Neural cell (in vitro differentiated cells): ENCODE measurements around the gene TNIP2. TPM values are rescaled to one million over a fixed set of nuclear protein-coding genes. Genes with fewer than 3 reads are reported as not detected.

Experiments
- H2AFZ ChIP-seq: fragments of 200-600, 300-800 bp; sonication (generic), shearing (Covaris generic); 2 replicates; pipeline ENCODE4 v1.6.0; 2014; ENCODE audit warnings: low read depth, mild to moderate bottlenecking, antibody characterized with exemption, low read length, moderate library complexity
- H3F3A ChIP-seq: fragments of 200-600 bp; shearing (Covaris generic); 2 replicates; pipeline ENCODE4 v1.6.1; 2016; ENCODE audit warnings: mild to moderate bottlenecking, moderate library complexity, mixed read lengths, antibody characterized with exemption, low read length; ENCODE audit not compliant: insufficient read depth, poor library complexity, severe bottlenecking
- H3K27ac ChIP-seq: fragments of 200-600, 300-800 bp; sonication (generic), shearing (Covaris generic); 2 replicates; pipeline ENCODE4 v1.5.1; 2014; ENCODE audit warnings: mild to moderate bottlenecking, low read length, moderate library complexity
- H3K27me3 ChIP-seq: fragments of 300-800, 200-600 bp; sonication (generic), shearing (Covaris generic); 2 replicates; pipeline ENCODE4 v1.6.0; 2014; ENCODE audit warnings: mild to moderate bottlenecking, low read depth, low read length, moderate library complexity; ENCODE audit not compliant: insufficient read depth
- H3K36me3 ChIP-seq: fragments of 300-800, 200-600 bp; sonication (generic), shearing (Covaris generic); 2 replicates; pipeline ENCODE4 v1.5.1; 2014; ENCODE audit warnings: mild to moderate bottlenecking, antibody characterized with exemption, low read length, moderate library complexity; ENCODE audit not compliant: insufficient read depth
- H3K4me2 ChIP-seq: fragments of 300-800, 200-600 bp; sonication (generic), shearing (Covaris generic); 2 replicates; pipeline ENCODE4 v1.6.0; 2014; ENCODE audit warnings: mild to moderate bottlenecking, low read length
- H3K4me3 ChIP-seq: fragments of 300-800, 200-600 bp; sonication (generic), shearing (Covaris generic); 2 replicates; pipeline ENCODE4 v1.5.1; 2014; ENCODE audit warnings: mild to moderate bottlenecking, low read length, moderate library complexity
- H3K79me2 ChIP-seq: fragments of 200-600 bp; shearing (Covaris generic); replicated peaks from 2 replicates; pipeline ENCODE4 v1.6.0; 2014; ENCODE audit warnings: mild to moderate bottlenecking, low read length, moderate library complexity; ENCODE audit not compliant: insufficient read depth
- H3K9ac ChIP-seq: fragments of 300-800, 200-600 bp; sonication (generic), shearing (Covaris generic); 2 replicates; pipeline ENCODE4 v1.6.1; 2016; ENCODE audit warnings: mild to moderate bottlenecking, low read length, mixed read lengths
- H3K9me2 ChIP-seq: fragments of 200-600 bp; shearing (Covaris generic); 2 replicates; pipeline ENCODE4 v1.6.1; 2016; ENCODE audit warnings: mild to moderate bottlenecking, low read length, mixed read lengths; ENCODE audit not compliant: insufficient read depth
- H3K9me3 ChIP-seq: fragments of 200-600, 300-800 bp; sonication (generic), shearing (Covaris generic); 2 replicates; pipeline ENCODE4 v1.6.1; 2016; ENCODE audit warnings: mild to moderate bottlenecking, mixed run types, low read length, moderate library complexity, mixed read lengths
- H4K20me1 ChIP-seq: fragments of 200-600 bp; shearing (Covaris generic); 2 replicates; pipeline ENCODE4 v1.6.1; 2016; ENCODE audit warnings: mild to moderate bottlenecking, mixed run types; ENCODE audit not compliant: insufficient read depth
- EP300 ChIP-seq: fragments of 450-650 bp; conservative IDR thresholded peaks from 2 replicates; pipeline ENCODE4 v1.6.1; 2014; ENCODE audit warnings: antibody characterized with exemption, mild to moderate bottlenecking, moderate library complexity; ENCODE audit not compliant: poor library complexity, severe bottlenecking
- MXI1 ChIP-seq: fragments of 450-650 bp; conservative IDR thresholded peaks from 2 replicates; pipeline ENCODE4 v1.6.1; 2014; ENCODE audit warnings: antibody characterized with exemption, mild to moderate bottlenecking; ENCODE audit not compliant: poor library complexity, severe bottlenecking
- POLR2AphosphoS5 ChIP-seq: IDR thresholded peaks from 2 replicates; pipeline ENCODE4 v1.6.1; 2012
- RAD21 ChIP-seq: fragments of 450-650 bp; conservative IDR thresholded peaks from 2 replicates; pipeline ENCODE4 v1.6.1; 2014; ENCODE audit warnings: antibody characterized with exemption, mild to moderate bottlenecking, moderate library complexity
- SMC3 ChIP-seq: fragments of 450-650 bp; conservative IDR thresholded peaks from 2 replicates; pipeline ENCODE4 v1.6.1; 2014; ENCODE audit warnings: antibody characterized with exemption, mild to moderate bottlenecking, moderate library complexity; ENCODE audit not compliant: poor library complexity
- TAF1 ChIP-seq: IDR thresholded peaks from 2 replicates; pipeline ENCODE4 v1.6.1; 2012; ENCODE audit warnings: low read depth
- polyA plus RNA-seq: library from polyadenylated mRNA; depleted of rRNA; stranded (reverse); fragments of >200 nt; gene quantifications from 2 replicates; pipeline ENCODE4 v1.2.3, GENCODE V29; 2014
- TF ChIP-seq, protein P1 (sequence below): IDR thresholded peaks from 2 replicates; pipeline ENCODE4 v1.6.1; 2012; ENCODE audit warnings: borderline replicate concordance
- TF ChIP-seq, protein P2 (sequence below): fragments of 450-650 bp; IDR thresholded peaks from 2 replicates; pipeline ENCODE4 v1.5.1; 2014; ENCODE audit warnings: antibody characterized with exemption, mild to moderate bottlenecking, moderate library complexity; ENCODE audit not compliant: poor library complexity, severe bottlenecking

The TNIP2 gene
- polyA plus RNA-seq, 1 donor from 2014 or later, result 13.0 TPM

DNA sequence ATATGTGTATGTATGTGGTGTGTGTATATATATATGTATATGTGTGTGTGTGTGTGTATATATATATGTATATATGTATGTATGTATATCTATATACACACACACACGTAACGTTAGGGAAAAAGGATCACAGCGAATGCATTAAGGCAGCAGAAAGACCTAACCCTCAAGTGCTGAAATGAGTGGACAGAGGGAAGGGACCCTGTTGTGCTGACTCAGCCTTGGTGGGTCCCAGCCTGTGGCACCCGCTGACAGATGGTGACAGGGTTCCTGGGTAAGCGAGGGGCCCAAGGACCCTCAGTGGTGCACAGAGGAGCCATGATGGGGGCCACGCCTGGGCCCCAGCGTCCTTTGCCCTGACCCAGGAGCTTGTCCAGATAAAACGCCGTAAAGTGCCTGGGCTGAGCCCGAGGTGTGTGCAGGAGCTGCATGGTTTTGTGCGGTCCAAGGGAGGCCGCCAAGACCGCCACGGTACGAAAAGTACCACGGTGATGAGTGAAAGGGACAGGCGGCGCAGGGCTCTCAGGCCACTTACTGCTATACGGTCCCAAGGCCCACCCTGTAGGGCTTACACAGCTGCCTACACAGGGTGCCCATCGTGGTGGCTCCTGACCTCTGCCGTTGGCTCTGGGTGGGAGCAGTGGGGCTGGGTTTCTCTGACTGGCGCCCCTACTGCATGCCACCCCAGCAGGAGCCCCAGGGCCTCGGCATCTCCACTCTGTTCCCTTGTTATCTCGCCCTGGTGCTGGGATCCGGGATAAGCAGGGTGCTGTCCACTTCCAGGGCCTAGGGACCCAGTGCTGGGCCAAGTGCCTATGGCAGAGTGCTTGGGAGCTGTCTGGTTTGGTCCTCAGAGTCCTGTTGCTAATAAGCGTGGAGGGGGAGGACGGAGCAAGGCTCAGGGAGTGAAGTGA lies 46.7 kb upstream of the TNIP2 start:
- H3K27me3 ChIP-seq, result no peaks in the 10 kb centered on the region
- H3K9me3 ChIP-seq, result no peaks in the 10 kb centered on the region
- H3K9ac ChIP-seq, result no peak overlapping the region
- TF ChIP-seq POLR2AphosphoS5 (no peak), RAD21 (no peak), SMC3 (no peak), TAF1 (no peak)
- TF ChIP-seq, protein P1, sequence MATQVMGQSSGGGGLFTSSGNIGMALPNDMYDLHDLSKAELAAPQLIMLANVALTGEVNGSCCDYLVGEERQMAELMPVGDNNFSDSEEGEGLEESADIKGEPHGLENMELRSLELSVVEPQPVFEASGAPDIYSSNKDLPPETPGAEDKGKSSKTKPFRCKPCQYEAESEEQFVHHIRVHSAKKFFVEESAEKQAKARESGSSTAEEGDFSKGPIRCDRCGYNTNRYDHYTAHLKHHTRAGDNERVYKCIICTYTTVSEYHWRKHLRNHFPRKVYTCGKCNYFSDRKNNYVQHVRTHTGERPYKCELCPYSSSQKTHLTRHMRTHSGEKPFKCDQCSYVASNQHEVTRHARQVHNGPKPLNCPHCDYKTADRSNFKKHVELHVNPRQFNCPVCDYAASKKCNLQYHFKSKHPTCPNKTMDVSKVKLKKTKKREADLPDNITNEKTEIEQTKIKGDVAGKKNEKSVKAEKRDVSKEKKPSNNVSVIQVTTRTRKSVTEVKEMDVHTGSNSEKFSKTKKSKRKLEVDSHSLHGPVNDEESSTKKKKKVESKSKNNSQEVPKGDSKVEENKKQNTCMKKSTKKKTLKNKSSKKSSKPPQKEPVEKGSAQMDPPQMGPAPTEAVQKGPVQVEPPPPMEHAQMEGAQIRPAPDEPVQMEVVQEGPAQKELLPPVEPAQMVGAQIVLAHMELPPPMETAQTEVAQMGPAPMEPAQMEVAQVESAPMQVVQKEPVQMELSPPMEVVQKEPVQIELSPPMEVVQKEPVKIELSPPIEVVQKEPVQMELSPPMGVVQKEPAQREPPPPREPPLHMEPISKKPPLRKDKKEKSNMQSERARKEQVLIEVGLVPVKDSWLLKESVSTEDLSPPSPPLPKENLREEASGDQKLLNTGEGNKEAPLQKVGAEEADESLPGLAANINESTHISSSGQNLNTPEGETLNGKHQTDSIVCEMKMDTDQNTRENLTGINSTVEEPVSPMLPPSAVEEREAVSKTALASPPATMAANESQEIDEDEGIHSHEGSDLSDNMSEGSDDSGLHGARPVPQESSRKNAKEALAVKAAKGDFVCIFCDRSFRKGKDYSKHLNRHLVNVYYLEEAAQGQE, result no peak
- H3F3A ChIP-seq, result no peaks in the 10 kb centered on the region
- H4K20me1 ChIP-seq, result no peaks in the 10 kb centered on the region
- H2AFZ ChIP-seq, result no peak overlapping the region
- no peak overlapping the region for H3K4me2 ChIP-seq
- H3K36me3 ChIP-seq, result no peaks in the 10 kb centered on the region
- no peak overlapping the region for H3K4me3 ChIP-seq
- no peaks in the 10 kb centered on the region for H3K79me2 ChIP-seq
- no peak overlapping the region for H3K27ac ChIP-seq
- no peaks in the 10 kb centered on the region for H3K9me2 ChIP-seq

DNA sequence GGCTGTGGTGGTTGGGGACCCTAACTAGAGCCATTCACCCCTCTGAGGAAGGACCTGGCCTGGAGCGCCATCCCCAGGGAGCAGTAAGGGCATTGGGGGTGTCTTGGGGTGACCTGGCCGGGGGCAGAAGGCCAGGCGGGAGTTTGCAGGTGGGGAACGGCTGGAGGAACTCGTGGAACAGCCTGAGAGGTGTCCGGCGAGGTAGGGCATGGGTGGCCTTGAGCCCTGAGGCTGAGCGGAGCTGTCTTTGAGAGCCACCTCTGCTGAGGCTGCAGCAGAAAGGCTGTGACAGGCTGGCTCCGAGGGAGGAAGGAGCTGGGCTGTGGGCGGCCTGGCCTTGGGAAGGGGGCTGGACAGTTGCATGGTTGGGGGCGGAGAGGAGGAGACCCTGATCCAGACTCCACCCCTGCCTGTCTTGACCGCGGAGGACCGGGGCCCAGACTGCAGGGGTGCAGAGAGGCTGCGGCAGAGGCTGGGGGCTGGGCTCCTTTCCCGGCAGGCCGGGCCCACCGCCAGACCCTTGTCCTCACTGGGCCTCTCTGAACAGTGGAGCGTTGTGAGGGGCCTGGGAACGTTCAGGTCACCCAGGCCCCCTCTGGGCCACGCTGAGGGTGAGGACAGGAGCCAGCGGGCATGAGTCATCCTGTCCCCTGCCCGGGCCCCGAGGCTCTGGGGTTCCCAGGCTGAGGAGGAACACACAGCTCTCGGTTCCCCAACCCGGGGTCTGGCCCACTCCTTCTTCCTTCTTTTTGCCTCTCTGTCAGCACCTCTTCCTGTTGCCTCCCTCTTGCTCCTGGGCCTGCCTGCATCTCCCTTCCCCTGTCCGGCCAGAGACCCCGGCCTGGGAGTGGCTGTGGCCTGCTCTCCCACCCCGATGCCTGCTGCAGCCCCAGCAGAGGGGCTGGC lies 44.8 kb upstream of the TNIP2 start:
- Histone ChIP-seq H3K4me2 (no peak overlapping the region), H3F3A (no peaks in the 10 kb centered on the region), H3K4me3 (no peak overlapping the region), H3K27ac (no peak overlapping the region), H3K9me2 (no peaks in the 10 kb centered on the region), H3K36me3 (no peaks in the 10 kb centered on the region), H3K9me3 (no peaks in the 10 kb centered on the region), H4K20me1 (no peaks in the 10 kb centered on the region), H3K27me3 (no peaks in the 10 kb centered on the region), H3K9ac (no peak overlapping the region), H3K79me2 (no peaks in the 10 kb centered on the region), H2AFZ (no peak overlapping the region)
- no peak for TF ChIP-seq SMC3
- TF ChIP-seq EP300, result no peak
- TF ChIP-seq, protein P1, result no peak
- TF ChIP-seq, protein P2, sequence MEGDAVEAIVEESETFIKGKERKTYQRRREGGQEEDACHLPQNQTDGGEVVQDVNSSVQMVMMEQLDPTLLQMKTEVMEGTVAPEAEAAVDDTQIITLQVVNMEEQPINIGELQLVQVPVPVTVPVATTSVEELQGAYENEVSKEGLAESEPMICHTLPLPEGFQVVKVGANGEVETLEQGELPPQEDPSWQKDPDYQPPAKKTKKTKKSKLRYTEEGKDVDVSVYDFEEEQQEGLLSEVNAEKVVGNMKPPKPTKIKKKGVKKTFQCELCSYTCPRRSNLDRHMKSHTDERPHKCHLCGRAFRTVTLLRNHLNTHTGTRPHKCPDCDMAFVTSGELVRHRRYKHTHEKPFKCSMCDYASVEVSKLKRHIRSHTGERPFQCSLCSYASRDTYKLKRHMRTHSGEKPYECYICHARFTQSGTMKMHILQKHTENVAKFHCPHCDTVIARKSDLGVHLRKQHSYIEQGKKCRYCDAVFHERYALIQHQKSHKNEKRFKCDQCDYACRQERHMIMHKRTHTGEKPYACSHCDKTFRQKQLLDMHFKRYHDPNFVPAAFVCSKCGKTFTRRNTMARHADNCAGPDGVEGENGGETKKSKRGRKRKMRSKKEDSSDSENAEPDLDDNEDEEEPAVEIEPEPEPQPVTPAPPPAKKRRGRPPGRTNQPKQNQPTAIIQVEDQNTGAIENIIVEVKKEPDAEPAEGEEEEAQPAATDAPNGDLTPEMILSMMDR, result no peak
- no peak for TF ChIP-seq MXI1
